Common myeloid progenitor, CD34-positive (primary cell): ENCODE measurements around the gene AGAP1.

ENCODE experiments used
- CTCF ChIA-PET: fragments of 350-600 bp; sonication (Branson Sonifier 250); formaldehyde crosslinking; loops from one replicate; lab custom pipeline; 2021; ENCODE audit warnings: antibody characterized with exemption; lab: Charles Lee
- POLR2A ChIA-PET: fragments of 350-600 bp; sonication (Branson Sonifier 250); formaldehyde crosslinking; loops from one replicate; lab custom pipeline; 2021; ENCODE audit warnings: antibody characterized with exemption; lab: Charles Lee
- DNase-seq, 3 donors: peaks; one replicate each; pipeline versions ENCODE4 v3.0.0 to v3.0.0-alpha.2; 2013
- H3K27ac ChIP-seq, 2 experiments: 1 replicate in 1 of 2; 2 replicates in 1 of 2; pipeline ENCODE4 v1.7.0; 2013; ENCODE audit warnings: inconsistent platforms in 2 of 2, low read length in 2 of 2, mild to moderate bottlenecking in 2 of 2, low read depth in 1 of 2, moderate library complexity in 1 of 2; ENCODE audit not compliant: severe bottlenecking in 2 of 2, insufficient read depth in 1 of 2, poor library complexity in 1 of 2
- H3K27me3 ChIP-seq, 5 experiments: replicated peaks in 2 of 5; 1 replicate in 3 of 5; 2 replicates in 2 of 5; pipeline versions ENCODE4 v1.6.1 to v1.7.0; 2013; ENCODE audit warnings: low read length in 4 of 5, mild to moderate bottlenecking in 2 of 5, moderate library complexity in 2 of 5, inconsistent platforms in 1 of 5; ENCODE audit not compliant: insufficient read depth in 5 of 5, control insufficient read depth in 4 of 5
- H3K36me3 ChIP-seq, 4 experiments: 1 replicate in 2 of 4; 2 replicates in 2 of 4; pipeline versions ENCODE4 v1.6.1 to v1.7.0; 2013; ENCODE audit warnings: low read length in 3 of 4, control low read depth in 1 of 4, mild to moderate bottlenecking in 1 of 4; ENCODE audit not compliant: control insufficient read depth in 4 of 4, insufficient read depth in 4 of 4
- H3K4me1 ChIP-seq, 4 experiments: 1 replicate in 3 of 4; 2 replicates in 1 of 4; pipeline versions ENCODE4 v1.6.1 to v1.7.1; 2013; ENCODE audit warnings: low read length in 3 of 4, mild to moderate bottlenecking in 3 of 4, control low read depth in 1 of 4, inconsistent platforms in 1 of 4, moderate library complexity in 1 of 4; ENCODE audit not compliant: control insufficient read depth in 4 of 4, insufficient read depth in 4 of 4; ENCODE audit errors: control extremely low read depth in 1 of 4
- H3K4me3 ChIP-seq, 7 experiments: 1 replicate in 4 of 7; 2 replicates in 3 of 7; pipeline versions ENCODE4 v1.5.1 to v1.7.0; 2013; ENCODE audit warnings: mild to moderate bottlenecking in 7 of 7, low read length in 6 of 7, moderate library complexity in 6 of 7, inconsistent platforms in 2 of 7, low read depth in 2 of 7, control low read depth in 1 of 7; ENCODE audit not compliant: insufficient read depth in 4 of 7, control insufficient read depth in 1 of 7; ENCODE audit errors: extremely low read depth in 1 of 7
- H3K9me3 ChIP-seq, 5 experiments: 1 replicate in 4 of 5; 2 replicates in 1 of 5; pipeline versions ENCODE4 v1.6.1 to v1.7.1; 2013; ENCODE audit warnings: low read length in 4 of 5, mild to moderate bottlenecking in 2 of 5, inconsistent platforms in 1 of 5, low read depth in 1 of 5, moderate library complexity in 1 of 5; ENCODE audit not compliant: control insufficient read depth in 4 of 5, insufficient read depth in 2 of 5; ENCODE audit errors: control extremely low read depth in 1 of 5
- WGBS: methylation state at CpG from one replicate; pipeline ENCODE4 v1.1.5; 2013; ENCODE audit not compliant: insufficient coverage; 5-methylcytosine and 5-hydroxymethylcytosine counted together

Gene AGAP1

DNA sequence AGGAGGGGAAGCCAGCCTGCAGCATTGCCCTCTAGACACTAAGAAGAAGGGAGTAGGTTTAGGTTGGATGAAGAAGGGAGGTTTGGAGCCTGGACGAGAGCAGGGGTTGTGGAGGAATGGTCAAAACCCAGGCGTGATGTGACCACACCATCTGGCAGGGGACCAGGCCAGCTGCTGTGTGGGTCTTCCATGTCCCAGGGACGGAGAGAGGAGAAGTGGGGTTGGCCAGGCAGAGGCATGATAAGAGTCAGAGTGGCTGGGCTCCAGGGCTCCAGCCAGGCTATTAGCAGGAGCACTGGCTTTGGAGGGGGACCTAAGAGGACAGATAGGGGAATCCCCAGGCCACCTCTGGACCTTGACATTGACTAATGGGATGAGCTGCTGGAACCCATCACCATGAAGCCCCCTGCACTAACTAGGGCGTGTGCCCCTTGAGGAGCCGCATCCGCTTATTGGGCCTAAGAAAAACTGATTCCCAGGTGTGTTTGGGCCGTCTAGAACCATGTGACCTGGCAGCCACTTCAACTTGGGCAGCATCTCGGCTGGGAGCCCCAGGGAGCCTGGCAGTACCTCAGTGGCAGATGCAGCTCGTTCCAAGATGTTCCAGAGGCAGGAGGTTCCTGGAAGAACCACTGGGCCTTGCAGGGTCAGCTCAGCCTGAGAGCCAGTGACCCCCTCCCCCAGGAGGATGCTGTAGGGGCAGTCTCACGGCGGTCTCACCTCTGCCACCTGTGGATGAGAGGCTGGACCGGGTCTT lies 235.1 kb downstream of the AGAP1 start:
- Histone ChIP-seq H3K4me3 (no peak overlapping the region), H3K9me3 (no peaks in the 10 kb centered on the region), H3K27me3 (peaks cover 0 to 16% (median 8%) of the 10 kb centered on the region in 5 experiments), H3K4me1 (peaks cover 0 to 5% (median 0%) of the 10 kb centered on the region in 4 experiments), H3K27ac (no peak overlapping the region), H3K36me3 (no peaks in the 10 kb centered on the region)
- WGBS = 97% methylated on average over 10 of the region's 12 CpGs
- POLR2A ChIA-PET = no interaction called here
- DNase-seq = no peak
- CTCF ChIA-PET = no interaction called here

- DNase-seq = no peak
- 95% methylated on average over 3 of the region's 4 CpGs for WGBS
- no peaks in the 10 kb centered on the region for H3K36me3 ChIP-seq
- no peak overlapping the region for H3K27ac ChIP-seq
- peaks cover 0 to 14% (median 8%) of the 10 kb centered on the region in 5 experiments for H3K27me3 ChIP-seq
- ChIA-PET CTCF (no interaction called here), POLR2A (no interaction called here)
- H3K9me3 ChIP-seq = no peaks in the 10 kb centered on the region
- no peak overlapping the region for H3K4me3 ChIP-seq
- H3K4me1 ChIP-seq = peaks cover 0 to 5% (median 0%) of the 10 kb centered on the region in 4 experiments
Observed at GRCh38 chr2:235729557-235729947, 235.7 kb downstream of the AGAP1 start.

- Histone ChIP-seq H3K36me3 (no peaks in the 10 kb centered on the region), H3K27ac (no peak overlapping the region), H3K4me3 (no peak overlapping the region), H3K9me3 (no peaks in the 10 kb centered on the region), H3K27me3 (peaks cover 0 to 16% (median 6%) of the 10 kb centered on the region in 5 experiments), H3K4me1 (peaks cover 0 to 5% (median 0%) of the 10 kb centered on the region in 4 experiments)
- no peak for DNase-seq
- POLR2A ChIA-PET = no interaction called here
- 97% methylated on average over 5 of the region's 7 CpGs for WGBS
- CTCF ChIA-PET = interaction anchor here (1.5 kb wide), 1 partner anchor 17 kb away, joined by 3 read pairs; no protein-coding TSS in a partner anchor
Observed at GRCh38 chr2:235730115-235730514, 236.3 kb downstream of the AGAP1 start.

- DNase-seq = no peak
- no peak overlapping the region for H3K27ac ChIP-seq
- peaks cover 0 to 5% (median 0%) of the 10 kb centered on the region in 4 experiments for H3K4me1 ChIP-seq
- no peaks in the 10 kb centered on the region for H3K36me3 ChIP-seq
- no peak overlapping the region for H3K4me3 ChIP-seq
- ChIA-PET CTCF (interaction anchor here (1.8 kb wide), 1 partner anchor 12 kb away, joined by 7 read pairs; no protein-coding TSS in a partner anchor), POLR2A (no interaction called here)
- peaks cover 0 to 25% (median 4%) of the 10 kb centered on the region in 5 experiments for H3K27me3 ChIP-seq
- WGBS = no CpG with 5 or more reads among the region's 3 CpGs
- no peaks in the 10 kb centered on the region for H3K9me3 ChIP-seq
Observed at GRCh38 chr2:235733761-235734160, 239.9 kb downstream of the AGAP1 start.

DNA sequence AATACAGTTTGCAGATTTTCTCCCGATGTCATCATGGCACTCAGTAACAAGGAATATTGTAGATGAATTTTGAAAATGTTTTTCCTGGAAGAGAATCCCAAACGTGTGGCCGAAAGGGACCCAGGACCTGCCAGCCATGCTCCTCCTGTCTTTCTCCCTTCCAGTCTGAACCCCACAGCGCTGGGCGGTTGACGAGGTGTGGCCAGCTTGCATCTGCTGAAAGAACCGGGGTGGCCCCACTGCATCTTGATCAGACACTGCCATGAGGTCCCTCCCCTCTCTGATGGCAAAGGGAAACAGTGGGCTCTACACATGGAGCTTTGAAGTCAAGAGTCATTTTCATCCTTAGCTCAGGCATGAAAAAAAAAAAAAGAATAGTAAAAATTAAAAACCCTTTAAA lies 240.3 kb downstream of the AGAP1 start:
- ChIA-PET POLR2A (no interaction called here), CTCF (interaction anchor here (1.6 to 1.8 kb wide), 2 partner anchors 10 to 12 kb away, joined by 4 to 7 read pairs; no protein-coding TSS in a partner anchor)
- Histone ChIP-seq H3K9me3 (no peaks in the 10 kb centered on the region), H3K27ac (no peak overlapping the region), H3K4me3 (no peak overlapping the region), H3K27me3 (peaks cover 0 to 25% (median 4%) of the 10 kb centered on the region in 5 experiments), H3K4me1 (peaks cover 0 to 5% (median 0%) of the 10 kb centered on the region in 4 experiments), H3K36me3 (no peaks in the 10 kb centered on the region)
- 100% methylated on average over 6 of the region's 7 CpGs for WGBS
- no peak for DNase-seq

GRCh38 chr2:235734688-235735231 lies 240.9 kb downstream of the AGAP1 start:
- no peak overlapping the region for H3K4me3 ChIP-seq
- DNase-seq = no peak
- H3K36me3 ChIP-seq = no peaks in the 10 kb centered on the region
- ChIA-PET POLR2A (no interaction called here), CTCF (interaction anchor here (1.6 to 1.8 kb wide), 2 partner anchors 10 to 11 kb away, joined by 4 to 7 read pairs; no protein-coding TSS in a partner anchor)
- peaks cover 0 to 5% (median 0%) of the 10 kb centered on the region in 4 experiments for H3K4me1 ChIP-seq
- WGBS = 92% methylated on average over 14 of the region's 21 CpGs
- peaks cover 0 to 25% (median 4%) of the 10 kb centered on the region in 5 experiments for H3K27me3 ChIP-seq
- no peak overlapping the region for H3K27ac ChIP-seq
- H3K9me3 ChIP-seq = no peaks in the 10 kb centered on the region

DNA sequence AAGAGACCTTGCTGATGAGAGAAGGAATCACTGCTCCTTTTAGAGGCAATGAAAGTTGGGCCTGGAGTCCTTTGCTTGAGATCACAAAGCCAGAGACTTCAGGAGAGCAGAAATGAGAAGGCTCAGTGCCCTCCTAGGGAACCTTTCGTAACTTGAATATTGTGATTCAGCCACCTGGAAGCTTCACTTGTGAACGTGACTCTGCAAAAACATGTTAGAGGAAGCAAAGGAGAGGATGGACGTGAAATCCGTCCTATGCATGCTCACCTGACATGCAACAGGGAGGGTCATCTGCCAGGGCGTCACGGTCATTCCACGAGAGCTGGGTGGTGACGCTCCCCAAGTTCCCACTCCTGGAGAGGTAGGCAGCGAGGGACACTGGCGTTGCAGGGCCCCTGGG lies 243.6 kb downstream of the AGAP1 start:
- 90% methylated on average over 10 of the region's 10 CpGs for WGBS
- no peaks in the 10 kb centered on the region for H3K36me3 ChIP-seq
- no peak for DNase-seq
- H3K27ac ChIP-seq = no peak overlapping the region
- H3K4me1 ChIP-seq = peaks cover 0 to 2% (median 0%) of the 10 kb centered on the region in 4 experiments
- peaks cover 0 to 20% (median 2%) of the 10 kb centered on the region in 5 experiments for H3K27me3 ChIP-seq
- ChIA-PET CTCF (interaction anchor here (0.6 to 1.3 kb wide), 3 partner anchors 142 to 1661 kb away, joined by 3 to 4 read pairs (median 4); no protein-coding TSS in a partner anchor), POLR2A (no interaction called here)
- no peak overlapping the region for H3K4me3 ChIP-seq
- no peaks in the 10 kb centered on the region for H3K9me3 ChIP-seq
